H1 (cell line): Measurements from ENCODE around the gene GKN2. TPM values are rescaled to one million over a fixed set of nuclear protein-coding genes. Genes with fewer than 3 reads are reported as not detected.

Source experiments
- CTCF ChIA-PET: fragments of 300-600 bp; sonication (Branson Sonifier 250); formaldehyde crosslinking; loops from one replicate; lab custom pipeline; 2021; ENCODE audit not compliant: partially characterized antibody; lab: Charles Lee
- POLR2A ChIA-PET: fragments of 300-600 bp; sonication (Branson Sonifier 250); formaldehyde crosslinking; loops from one replicate; lab custom pipeline; 2021; ENCODE audit warnings: inconsistent platforms; ENCODE audit not compliant: partially characterized antibody; lab: Charles Lee
- DNase-seq, 2 experiments: peaks; one replicate each; pipeline versions ENCODE4 v3.0.0 to v3.0.0-alpha.2; 2010 to 2022; ENCODE audit warnings: low spot score in 2 of 2, low read depth in 1 of 2, mixed read lengths in 1 of 2
- FAIRE-seq: peaks from 2 replicates; lab custom pipeline; 2011; peaks lifted over from hg19 to GRCh38; lab: Jason Lieb, UNC
- H2AFZ ChIP-seq: 2 replicates; pipeline ENCODE4 v1.8.1; 2012; ENCODE audit warnings: low read length, inconsistent platforms
- H2AK5ac ChIP-seq: 2 replicates; pipeline ENCODE4 v1.6.1; 2013; ENCODE audit warnings: low read depth, low read length
- H2BK120ac ChIP-seq: replicated peaks from 2 replicates; pipeline ENCODE3; 2013; ENCODE audit warnings: low read depth, low read length, inconsistent platforms
- H2BK12ac ChIP-seq: 2 replicates; pipeline ENCODE4 v1.6.1; 2013; ENCODE audit warnings: low read depth, low read length
- H2BK15ac ChIP-seq: 2 replicates; pipeline ENCODE4 v1.6.1; 2013; ENCODE audit warnings: low read length
- H2BK20ac ChIP-seq: 2 replicates; pipeline ENCODE4 v1.6.1; 2013; ENCODE audit warnings: low read length
- H2BK5ac ChIP-seq: 2 replicates; pipeline ENCODE4 v1.6.1; 2013; ENCODE audit warnings: low read depth, low read length
- H3K14ac ChIP-seq: 2 replicates; pipeline ENCODE4 v1.6.1; 2013; ENCODE audit warnings: inconsistent platforms; ENCODE audit not compliant: insufficient read length
- H3K18ac ChIP-seq: 2 replicates; pipeline ENCODE4 v1.6.1; 2013; ENCODE audit warnings: low read length; ENCODE audit errors: extremely low read depth
- H3K23ac ChIP-seq: 2 replicates; pipeline ENCODE4 v1.6.1; 2013; ENCODE audit warnings: inconsistent platforms; ENCODE audit not compliant: insufficient read length
- H3K23me2 ChIP-seq: 2 replicates; pipeline ENCODE4 v1.6.1; 2013; ENCODE audit warnings: low read depth, low read length
- H3K27ac ChIP-seq: 2 replicates; pipeline ENCODE4 v1.6.1; 2011; ENCODE audit warnings: low read depth, low read length, inconsistent platforms
- H3K27me3 ChIP-seq, 4 experiments: replicated peaks in 1 of 4; 1 replicate in 1 of 4; 2 replicates in 3 of 4; pipeline versions ENCODE4 v1.6.1 to v1.8.1; 2011 to 2013; ENCODE audit warnings: low read length in 3 of 4, mild to moderate bottlenecking in 3 of 4, inconsistent platforms in 2 of 4, mixed read lengths in 2 of 4, moderate library complexity in 1 of 4; ENCODE audit not compliant: control insufficient read depth in 3 of 4, insufficient read depth in 3 of 4; ENCODE audit errors: extremely low read depth in 1 of 4
- H3K36me3 ChIP-seq, 4 experiments: 2 replicates each; pipeline versions ENCODE4 v1.6.1 to v1.8.1; 2011 to 2013; ENCODE audit warnings: mild to moderate bottlenecking in 4 of 4, low read length in 3 of 4, moderate library complexity in 2 of 4, control low read depth in 1 of 4, inconsistent platforms in 1 of 4; ENCODE audit not compliant: insufficient read depth in 4 of 4, control insufficient read depth in 2 of 4
- H3K4ac ChIP-seq: replicated peaks from 2 replicates; pipeline ENCODE3; 2013; ENCODE audit warnings: low read length, low read depth, mixed read lengths, inconsistent platforms; ENCODE audit not compliant: insufficient read length
- H3K4me1 ChIP-seq, 4 experiments: replicated peaks in 1 of 4; 1 replicate in 1 of 4; 2 replicates in 3 of 4; pipeline versions ENCODE4 v1.6.1 to v1.8.1; 2011 to 2013; ENCODE audit warnings: low read length in 3 of 4, inconsistent platforms in 2 of 4, mixed read lengths in 1 of 4; ENCODE audit not compliant: insufficient read depth in 4 of 4, control insufficient read depth in 3 of 4
- H3K4me2 ChIP-seq, 2 experiments: 2 replicates each; pipeline versions ENCODE4 v1.6.1 to v1.8.1; 2011 to 2013; ENCODE audit warnings: low read depth in 2 of 2, low read length in 2 of 2, control low read depth in 1 of 2, inconsistent platforms in 1 of 2, mild to moderate bottlenecking in 1 of 2; ENCODE audit not compliant: insufficient read depth in 1 of 2
- H3K4me3 ChIP-seq, 4 experiments: fragments of 200-600, 300-600 bp in 1 of 4; sonication (generic), shearing (Covaris generic), sonication (Bioruptor Twin) in 1 of 4; 2 replicates each; pipeline versions ENCODE4 v1.5.1 to v1.8.1; 2011 to 2016; ENCODE audit warnings: low read length in 4 of 4, low read depth in 3 of 4, control low read depth in 2 of 4, inconsistent platforms in 2 of 4, mild to moderate bottlenecking in 2 of 4, mixed read lengths in 1 of 4, moderate library complexity in 1 of 4; ENCODE audit not compliant: insufficient read depth in 2 of 4; ENCODE audit errors: extremely low read depth in 1 of 4
- H3K56ac ChIP-seq: replicated peaks from 2 replicates; pipeline ENCODE3; 2013; ENCODE audit warnings: low read depth, mild to moderate bottlenecking, mixed read lengths, low read length, inconsistent platforms; ENCODE audit not compliant: insufficient read length
- H3K79me1 ChIP-seq: 2 replicates; pipeline ENCODE4 v1.6.1; 2013; ENCODE audit warnings: low read depth, low read length, control low read depth
- H3K79me2 ChIP-seq, 2 experiments: 2 replicates each; pipeline versions ENCODE4 v1.6.1 to v1.8.1; 2012 to 2013; ENCODE audit warnings: low read length in 2 of 2, mild to moderate bottlenecking in 2 of 2, inconsistent platforms in 1 of 2; ENCODE audit not compliant: insufficient read depth in 2 of 2, control insufficient read depth in 1 of 2
- H3K9ac ChIP-seq, 4 experiments: replicated peaks in 1 of 4; 1 replicate in 1 of 4; 2 replicates in 3 of 4; pipeline versions ENCODE4 v1.6.1 to v1.8.1; 2011 to 2013; ENCODE audit warnings: low read depth in 3 of 4, low read length in 3 of 4, control low read depth in 2 of 4, mild to moderate bottlenecking in 2 of 4, moderate library complexity in 2 of 4, inconsistent platforms in 1 of 4; ENCODE audit errors: extremely low read depth in 1 of 4
- H3K9me3 ChIP-seq, 2 experiments: 2 replicates each; pipeline versions ENCODE4 v1.6.1 to v1.8.1; 2012 to 2013; ENCODE audit warnings: mild to moderate bottlenecking in 2 of 2, moderate library complexity in 2 of 2, control low read depth in 1 of 2, inconsistent platforms in 1 of 2, low read depth in 1 of 2, low read length in 1 of 2, mixed read lengths in 1 of 2; ENCODE audit not compliant: insufficient read depth in 2 of 2
- H4K20me1 ChIP-seq, 2 experiments: replicated peaks in 1 of 2; 2 replicates each; pipeline versions ENCODE3 to v1.8.1; 2011 to 2013; ENCODE audit warnings: inconsistent platforms in 2 of 2, low read length in 2 of 2, mild to moderate bottlenecking in 1 of 2; ENCODE audit not compliant: insufficient read depth in 2 of 2, control insufficient read depth in 1 of 2
- H4K5ac ChIP-seq: 2 replicates; pipeline ENCODE4 v1.6.1; 2013; ENCODE audit warnings: low read length, low read depth, mixed read lengths, inconsistent platforms; ENCODE audit not compliant: insufficient read length
- H4K8ac ChIP-seq: 2 replicates; pipeline ENCODE4 v1.8.0; 2013; ENCODE audit warnings: mild to moderate bottlenecking, moderate library complexity, low read length, inconsistent platforms; ENCODE audit not compliant: insufficient read depth; ENCODE audit errors: extremely low read depth
- H4K91ac ChIP-seq: replicated peaks from 2 replicates; pipeline ENCODE3; 2013; ENCODE audit warnings: low read length, mixed read lengths, inconsistent platforms; ENCODE audit not compliant: insufficient read length
- CBX8 ChIP-seq: fragments of 300-800, 300-1000 bp; sonication (generic); IDR thresholded peaks from 2 replicates; pipeline ENCODE4 v1.7.1; 2016; ENCODE audit warnings: low read depth, low read length, borderline replicate concordance
- CEBPB ChIP-seq: IDR thresholded peaks from 2 replicates; pipeline ENCODE4 v1.6.1; 2012; ENCODE audit warnings: low read depth, low read length
- CHD1 ChIP-seq: IDR thresholded peaks from 2 replicates; pipeline ENCODE4 v1.6.1; 2012; ENCODE audit warnings: low read depth, low read length, improper control_type of control experiment
- GTF2F1 ChIP-seq: IDR thresholded peaks from 2 replicates; pipeline ENCODE4 v1.6.1; 2012; ENCODE audit warnings: low read depth, low read length, improper control_type of control experiment, borderline replicate concordance
- KDM1A ChIP-seq: fragments of 200-600, 300-600 bp; sonication (generic); IDR thresholded peaks from 2 replicates; pipeline ENCODE4 v1.7.1; 2016; ENCODE audit warnings: mild to moderate bottlenecking, low read length, borderline replicate concordance
- MAFK ChIP-seq: IDR thresholded peaks from 2 replicates; pipeline ENCODE4 v1.6.1; 2012; ENCODE audit warnings: low read depth, mild to moderate bottlenecking, improper control_type of control experiment, low read length
- PHF8 ChIP-seq: fragments of 200-600 bp; sonication (generic); conservative IDR thresholded peaks from 2 replicates; pipeline ENCODE4 v1.7.1; 2012; ENCODE audit warnings: low read depth, mild to moderate bottlenecking, inconsistent platforms, low read length, moderate library complexity
- POLR2A ChIP-seq, 2 experiments: IDR thresholded peaks; 1 replicate in 1 of 2; 2 replicates in 1 of 2; pipeline ENCODE4 v1.6.1; 2011; ENCODE audit warnings: low read depth in 2 of 2, low read length in 2 of 2, mild to moderate bottlenecking in 2 of 2; ENCODE audit errors: control extremely low read depth in 1 of 2
- RNF2 ChIP-seq: fragments of 200-900, 300-1000 bp; sonication (generic); IDR thresholded peaks from 2 replicates; pipeline ENCODE4 v1.7.1; 2016; ENCODE audit warnings: borderline replicate concordance, low read depth, mild to moderate bottlenecking, antibody characterized with exemption, low read length; ENCODE audit not compliant: poor library complexity, severe bottlenecking; ENCODE audit errors: missing control alignments
- SP2 ChIP-seq: IDR thresholded peaks from 2 replicates; pipeline ENCODE4 v1.6.1; 2012; ENCODE audit warnings: mild to moderate bottlenecking, low read length, inconsistent platforms
- SP4 ChIP-seq: IDR thresholded peaks from 2 replicates; pipeline ENCODE4 v1.6.1; 2012; ENCODE audit warnings: low read length, inconsistent platforms
- SUZ12 ChIP-seq: fragments of 200-600 bp; sonication (generic); IDR thresholded peaks from 2 replicates; pipeline ENCODE4 v1.6.1; 2012; ENCODE audit warnings: mild to moderate bottlenecking, inconsistent platforms, low read length, moderate library complexity, mixed read lengths
- TAF1 ChIP-seq: IDR thresholded peaks from 2 replicates; pipeline ENCODE4 v1.6.1; 2011; ENCODE audit warnings: mild to moderate bottlenecking, low read depth, low read length
- WGBS, 2 experiments: shearing (Covaris generic) in 1 of 2; methylation state at CpG; one replicate each; pipeline versions ENCODE4 v1.1.6 to v1.1.7; 2013 to 2015; ENCODE audit warnings: low lambda C conversion rate in 2 of 2, mixed read lengths in 2 of 2, inconsistent platforms in 1 of 2, low coverage in 1 of 2, missing lambda C conversion rate in 1 of 2; ENCODE audit not compliant: insufficient replicate concordance in 2 of 2, insufficient coverage in 1 of 2, insufficient read length in 1 of 2; ENCODE audit errors: extremely low coverage in 1 of 2, missing lambda C conversion rate in 1 of 2; 5-methylcytosine and 5-hydroxymethylcytosine counted together
- polyA plus RNA-seq, 7 experiments: library from polyadenylated mRNA; depleted of rRNA in 3 of 7; stranded (reverse) in 5 of 7; unstranded in 2 of 7; fragments of >200 nt in 5 of 7; fragments of 200-250 nt in 2 of 7; gene quantifications; 1 replicate in 5 of 7; 2 replicates in 1 of 7; 4 replicates in 1 of 7; pipeline versions ENCODE4 v1.2.1 to v1.2.3, GENCODE V29; 2011 to 2013; ENCODE audit warnings: missing spikeins in 2 of 7, mixed read lengths in 2 of 7
- total RNA-seq: library from RNA; stranded (reverse); fragmentation: NEBNext Ultra II Directional; extraction: Animal tissue kit (Norgen Biotek cat#: 25700); gene quantifications from 2 replicates; pipeline ENCODE4 v1.2.1, GENCODE V29; 2021
- TF ChIP-seq, protein P1 (sequence below): IDR thresholded peaks from 2 replicates; pipeline ENCODE4 v1.6.1; 2012; ENCODE audit warnings: low read length, inconsistent platforms

The GKN2 gene
- total and polyA plus RNA-seq, 2 of the 8 experiments (the other 6 are each of a cell fraction or from before 2014, with no cell fraction given), result not detected

- Histone ChIP-seq H2BK5ac (no peak overlapping the region), H3K56ac (no peak overlapping the region), H3K4me2 (no peak overlapping the region), H4K91ac (no peak overlapping the region), H3K23ac (no peak overlapping the region), H3K79me2 (no peaks in the 10 kb centered on the region), H3K14ac (no peak overlapping the region), H3K36me3 (no peaks in the 10 kb centered on the region), H2BK12ac (no peak overlapping the region), H3K9me3 (no peaks in the 10 kb centered on the region), H3K4me1 (no peaks in the 10 kb centered on the region; a peak in 1 of 7 replicates), H3K9ac (no peak overlapping the region), H2BK120ac (no peak overlapping the region), H2AFZ (no peak overlapping the region), H3K4me3 (no peak overlapping the region), H4K8ac (no peak overlapping the region), H3K4ac (no peak overlapping the region), H3K18ac (no peak overlapping the region), H2BK15ac (no peak overlapping the region), H4K5ac (no peak overlapping the region), H3K27me3 (no peaks in the 10 kb centered on the region), H2BK20ac (no peak overlapping the region), H3K27ac (no peak overlapping the region), H2AK5ac (no peak overlapping the region), H3K79me1 (no peaks in the 10 kb centered on the region), H4K20me1 (no peaks in the 10 kb centered on the region), H3K23me2 (no peaks in the 10 kb centered on the region)
- CTCF ChIA-PET, result interaction anchor here (1.3 to 3.2 kb wide), 5 partner anchors 11 to 199 kb away, joined by 3 to 10 read pairs (median 5); no protein-coding TSS in a partner anchor
- 78% methylated on average over 4 of the region's 4 CpGs; no CpG with 5 or more reads in 1 of the 2 experiments for WGBS, 2 experiments
- POLR2A ChIA-PET, result interaction anchor here (0.8 kb wide), 1 partner anchor 10 kb away, joined by 3 read pairs; no protein-coding TSS in a partner anchor
- DNase-seq (no peak), FAIRE-seq (no peak)
- TF ChIP-seq MAFK (no peak), KDM1A (no peak), CBX8 (no peak), SP4 (no peak), CEBPB (no peak), POLR2A (IDR thresholded peaks at IDR 0.05; ENCODE audit: control extremely low read depth in 1 of 2, low read depth in 2 of 2, low read length in 2 of 2) (no peak), RNF2 (no peak), GTF2F1 (no peak), PHF8 (no peak), SP2 (no peak), CHD1 (no peak), TAF1 (no peak), SUZ12 (no peak)
- TF ChIP-seq, protein P1, sequence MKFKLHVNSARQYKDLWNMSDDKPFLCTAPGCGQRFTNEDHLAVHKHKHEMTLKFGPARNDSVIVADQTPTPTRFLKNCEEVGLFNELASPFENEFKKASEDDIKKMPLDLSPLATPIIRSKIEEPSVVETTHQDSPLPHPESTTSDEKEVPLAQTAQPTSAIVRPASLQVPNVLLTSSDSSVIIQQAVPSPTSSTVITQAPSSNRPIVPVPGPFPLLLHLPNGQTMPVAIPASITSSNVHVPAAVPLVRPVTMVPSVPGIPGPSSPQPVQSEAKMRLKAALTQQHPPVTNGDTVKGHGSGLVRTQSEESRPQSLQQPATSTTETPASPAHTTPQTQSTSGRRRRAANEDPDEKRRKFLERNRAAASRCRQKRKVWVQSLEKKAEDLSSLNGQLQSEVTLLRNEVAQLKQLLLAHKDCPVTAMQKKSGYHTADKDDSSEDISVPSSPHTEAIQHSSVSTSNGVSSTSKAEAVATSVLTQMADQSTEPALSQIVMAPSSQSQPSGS, result no peak
These were observed 31.0 kb downstream of the GKN2 start for GRCh38 chr2:68921646-68922045.
